Measurements from ENCODE around the gene MLLT10. TPM values are rescaled to one million over a fixed set of nuclear protein-coding genes. Genes with fewer than 3 reads are reported as not detected.
A peak's percentile ranks its signal among the peaks of the same experiment; 100 is the strongest.

The MLLT10 gene
- total and polyA plus RNA-seq, 2 of the 8 experiments (the other 6 are each of a cell fraction or from before 2014, with no cell fraction given) = 53.1 to 62.1 TPM

DNA sequence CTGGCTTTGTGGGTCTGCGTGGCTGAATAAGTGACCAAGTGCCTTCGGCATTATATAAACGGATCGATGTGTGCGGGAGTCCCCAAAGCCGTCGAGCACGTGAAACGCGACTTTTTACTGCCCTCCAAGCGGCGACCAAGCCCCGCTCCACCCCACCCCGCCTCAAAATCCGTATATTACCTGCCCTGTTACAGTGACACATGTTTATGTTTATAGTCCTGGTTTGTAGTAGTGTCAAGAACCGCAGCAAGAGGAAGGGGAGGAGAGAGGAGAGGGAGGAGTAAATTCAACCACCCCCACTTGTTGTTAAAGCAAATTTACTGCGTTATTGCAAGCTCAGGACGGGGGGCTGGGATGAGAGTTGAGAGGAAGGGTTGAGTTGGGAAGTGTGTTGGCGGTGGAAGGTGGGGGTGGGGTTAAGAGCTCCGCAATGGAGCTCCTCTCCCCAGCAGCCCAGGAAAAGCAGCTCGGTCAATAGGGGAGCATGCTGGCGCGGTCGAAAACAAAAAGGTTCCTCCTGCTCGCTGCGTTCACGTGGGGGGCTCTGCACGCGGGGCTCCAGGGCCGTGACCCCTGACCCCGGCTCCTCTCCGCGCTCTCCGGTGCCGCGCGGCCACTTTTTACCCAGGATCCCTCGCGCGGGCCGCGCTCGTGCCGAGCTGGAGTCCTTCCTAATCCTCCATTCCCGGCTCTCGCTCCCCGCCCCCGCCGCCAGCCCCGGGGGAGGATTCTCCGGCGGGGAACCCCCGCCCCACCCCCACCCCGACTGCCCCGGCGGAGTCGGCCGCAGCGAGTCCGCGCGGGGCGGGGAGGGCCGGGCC is 8.5 kb upstream of the MLLT10 start, which contains the start of gene SKIDA1 (continued):
- TF ChIP-seq, protein P1, sequence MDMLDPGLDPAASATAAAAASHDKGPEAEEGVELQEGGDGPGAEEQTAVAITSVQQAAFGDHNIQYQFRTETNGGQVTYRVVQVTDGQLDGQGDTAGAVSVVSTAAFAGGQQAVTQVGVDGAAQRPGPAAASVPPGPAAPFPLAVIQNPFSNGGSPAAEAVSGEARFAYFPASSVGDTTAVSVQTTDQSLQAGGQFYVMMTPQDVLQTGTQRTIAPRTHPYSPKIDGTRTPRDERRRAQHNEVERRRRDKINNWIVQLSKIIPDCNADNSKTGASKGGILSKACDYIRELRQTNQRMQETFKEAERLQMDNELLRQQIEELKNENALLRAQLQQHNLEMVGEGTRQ (IDR thresholded peaks at IDR 0.05; ENCODE audit: low read length) = peak; percentile 47
- no peak for TF ChIP-seq TEAD4 (IDR thresholded peaks at IDR 0.05; ENCODE audit: low read depth, low read length)
- TF ChIP-seq, protein P2, sequence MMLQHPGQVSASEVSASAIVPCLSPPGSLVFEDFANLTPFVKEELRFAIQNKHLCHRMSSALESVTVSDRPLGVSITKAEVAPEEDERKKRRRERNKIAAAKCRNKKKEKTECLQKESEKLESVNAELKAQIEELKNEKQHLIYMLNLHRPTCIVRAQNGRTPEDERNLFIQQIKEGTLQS (IDR thresholded peaks at IDR 0.05; ENCODE audit: insufficient read depth, low read depth, low read length) = no peak
- TF ChIP-seq, protein P3, sequence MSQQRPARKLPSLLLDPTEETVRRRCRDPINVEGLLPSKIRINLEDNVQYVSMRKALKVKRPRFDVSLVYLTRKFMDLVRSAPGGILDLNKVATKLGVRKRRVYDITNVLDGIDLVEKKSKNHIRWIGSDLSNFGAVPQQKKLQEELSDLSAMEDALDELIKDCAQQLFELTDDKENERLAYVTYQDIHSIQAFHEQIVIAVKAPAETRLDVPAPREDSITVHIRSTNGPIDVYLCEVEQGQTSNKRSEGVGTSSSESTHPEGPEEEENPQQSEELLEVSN (IDR thresholded peaks at IDR 0.05) = no peak; the same call in 1 of the 2 replicates
- no peak for TF ChIP-seq RNF2 (IDR thresholded peaks at IDR 0.05; ENCODE audit: borderline replicate concordance, low read depth, low read length, missing control alignments, poor library complexity, severe bottlenecking)
- TF ChIP-seq SRF (IDR thresholded peaks at IDR 0.05; ENCODE audit: low read depth, low read length) = no peak
- TF ChIP-seq SUZ12 (IDR thresholded peaks at IDR 0.05; ENCODE audit: low read length) = 0 out of 2 replicates have a peak, but pooled peaks have one; percentile 28
- no peak for TF ChIP-seq BRCA1 (IDR thresholded peaks at IDR 0.05; ENCODE audit: low read depth, low read length)
- TF ChIP-seq CTBP2 (IDR thresholded peaks at IDR 0.05; ENCODE audit: borderline replicate concordance, insufficient read depth, insufficient read length, low read length) = no peak
- no peak for TF ChIP-seq RAD21 (IDR thresholded peaks at IDR 0.05 in 1 of 2, conservative IDR thresholded peaks at IDR 0.05 in 1 of 2; ENCODE audit: low read depth in 2 of 2, low read length in 2 of 2)
- peak; percentile 55; the same call in 1 of the 2 replicates for TF ChIP-seq BACH1 (IDR thresholded peaks at IDR 0.05; ENCODE audit: low read length)
- no peak for TF ChIP-seq HDAC6 (IDR thresholded peaks at IDR 0.05; ENCODE audit: low read depth, low read length)
- no peak for TF ChIP-seq GTF2F1 (IDR thresholded peaks at IDR 0.05; ENCODE audit: borderline replicate concordance, low read depth, low read length)
- no peak for TF ChIP-seq CBX5 (IDR thresholded peaks at IDR 0.05; ENCODE audit: low read depth, low read length)
- TF ChIP-seq JUN (IDR thresholded peaks at IDR 0.05; ENCODE audit: low read depth, low read length) = no peak
- TF ChIP-seq YY1 (IDR thresholded peaks at IDR 0.05; ENCODE audit: low read depth, low read length) = peak; percentile 68; the same call in 1 of the 2 replicates
- TF ChIP-seq GABPA (IDR thresholded peaks at IDR 0.05; ENCODE audit: borderline replicate concordance, insufficient read depth, low read length) = no peak
- TF ChIP-seq BCL11A (IDR thresholded peaks at IDR 0.05; ENCODE audit: low read depth in 2 of 2, low read length in 2 of 2) = no peak
- no peak for TF ChIP-seq POU5F1 (IDR thresholded peaks at IDR 0.05; ENCODE audit: low read depth, low read length)
- TF ChIP-seq, protein P4, sequence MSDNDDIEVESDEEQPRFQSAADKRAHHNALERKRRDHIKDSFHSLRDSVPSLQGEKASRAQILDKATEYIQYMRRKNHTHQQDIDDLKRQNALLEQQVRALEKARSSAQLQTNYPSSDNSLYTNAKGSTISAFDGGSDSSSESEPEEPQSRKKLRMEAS (IDR thresholded peaks at IDR 0.05) = peak; percentile 85; the same call in 1 of the 2 replicates
